K562 (cell line): Measurements from ENCODE around the gene ZNF691. TPM values are rescaled to one million over a fixed set of nuclear protein-coding genes. Genes with fewer than 3 reads are reported as not detected.

Source experiments
- ATF7 ChIP-seq: fragments of 450-650 bp; IDR thresholded peaks from 2 replicates; pipeline ENCODE4 v1.7.1; 2014; ENCODE audit warnings: mild to moderate bottlenecking, moderate library complexity
- BACH1 ChIP-seq: fragments of 200-800 bp; sonication (Bioruptor generic); IDR thresholded peaks from 2 replicates; pipeline ENCODE4 v1.6.1; 2016; ENCODE audit warnings: missing genetic modification characterization, missing compliant biosample characterization
- EP300 ChIP-seq: IDR thresholded peaks from 2 replicates; pipeline ENCODE4 v1.6.1; 2012; ENCODE audit warnings: low read length, improper control_type of control experiment
- ETS2 ChIP-seq: IDR thresholded peaks from 2 replicates; pipeline ENCODE4 v1.6.1; 2016; ENCODE audit warnings: borderline replicate concordance, missing genetic modification characterization, mild to moderate bottlenecking, moderate library complexity, missing compliant biosample characterization; ENCODE audit not compliant: poor library complexity, severe bottlenecking
- GTF2F1 ChIP-seq: IDR thresholded peaks from 2 replicates; pipeline ENCODE4 v1.6.1; 2011; ENCODE audit warnings: low read depth, low read length, improper control_type of control experiment
- IRF1 ChIP-seq: sonication (generic); formaldehyde crosslinking; IDR thresholded peaks from 2 replicates; pipeline ENCODE4 v1.8.0; 2022; ENCODE audit warnings: missing genetic modification reagents, mild to moderate bottlenecking, borderline replicate concordance
- KLF1 ChIP-seq: fragments of 450-650 bp; IDR thresholded peaks from 2 replicates; pipeline ENCODE4 v1.6.1; 2016; ENCODE audit warnings: missing genetic modification characterization, missing compliant biosample characterization
- LARP7 ChIP-seq: fragments of 450-650 bp; IDR thresholded peaks from 2 replicates; pipeline ENCODE4 v1.6.1; 2016
- MBD1 ChIP-seq: fragments of 250-450 bp; sonication (Bioruptor Pico); IDR thresholded peaks from 2 replicates; pipeline ENCODE4 v1.8.0; 2022; ENCODE audit warnings: inconsistent platforms
- NCOR1 ChIP-seq: fragments of 450-650 bp; IDR thresholded peaks from 2 replicates; pipeline ENCODE4 v1.6.1; 2016; ENCODE audit warnings: mild to moderate bottlenecking, moderate library complexity
- NFIX ChIP-seq: fragments of 250-450 bp; sonication (Bioruptor Pico); IDR thresholded peaks from 2 replicates; pipeline ENCODE4 v1.4.0; 2020; ENCODE audit warnings: low read depth, mild to moderate bottlenecking, moderate library complexity
- POLR2AphosphoS2 ChIP-seq: IDR thresholded peaks from 2 replicates; pipeline ENCODE4 v1.6.1; 2012; ENCODE audit warnings: low read length, improper control_type of control experiment
- PPARD ChIP-seq: fragments of 250-450 bp; sonication (Bioruptor Pico); IDR thresholded peaks from 2 replicates; pipeline ENCODE4 v1.8.0; 2022; ENCODE audit warnings: inconsistent platforms, mild to moderate bottlenecking, moderate library complexity
- RFX1 ChIP-seq: fragments of 450-650 bp; IDR thresholded peaks from 2 replicates; pipeline ENCODE4 v1.6.1; 2016; ENCODE audit warnings: mild to moderate bottlenecking, moderate library complexity
- SMAD4 ChIP-seq: fragments of 250-450 bp; sonication (Bioruptor Pico); conservative IDR thresholded peaks from 2 replicates; pipeline ENCODE4 v1.8.0; 2021; ENCODE audit warnings: inconsistent platforms, mild to moderate bottlenecking, moderate library complexity
- SPI1 ChIP-seq: IDR thresholded peaks from 2 replicates; pipeline ENCODE4 v1.6.1; 2011; ENCODE audit warnings: low read depth, low read length, control low read depth, borderline replicate concordance
- TAF7 ChIP-seq: fragments of 450-650 bp; IDR thresholded peaks from 2 replicates; pipeline ENCODE4 v1.6.1; 2016; ENCODE audit warnings: missing genetic modification characterization, missing compliant biosample characterization
- TCF7 ChIP-seq: sonication (generic); IDR thresholded peaks from 2 replicates; pipeline ENCODE4 v1.6.1; 2016; ENCODE audit warnings: antibody characterized with exemption, borderline replicate concordance
- TRIM25 ChIP-seq: fragments of 450-650 bp; IDR thresholded peaks from 2 replicates; pipeline ENCODE4 v1.7.0; 2016; ENCODE audit warnings: borderline replicate concordance
- ZNF12 ChIP-seq: sonication (generic); formaldehyde crosslinking; IDR thresholded peaks from 2 replicates; pipeline ENCODE4 v1.4.0; 2020; ENCODE audit warnings: mild to moderate bottlenecking, missing genetic modification reagents
- ZNF146 ChIP-seq: IDR thresholded peaks from one replicate; pipeline ENCODE4 v1.6.1; 2018; ENCODE audit warnings: missing compliant biosample characterization; ENCODE audit not compliant: unreplicated experiment
- ZNF316 ChIP-seq: fragments of 450-650 bp; IDR thresholded peaks from 2 replicates; pipeline ENCODE4 v1.6.1; 2016
- polyA plus RNA-seq, 8 experiments: library from polyadenylated mRNA; depleted of rRNA in 4 of 8; stranded (reverse) in 5 of 8; unstranded in 3 of 8; fragments of >200 nt; fragmentation: Nextera tagmentation in 2 of 8; fragmentation: Illumina TruSeq in 1 of 8; extraction: Ambion mirVana in 2 of 8; extraction: Trizol in 1 of 8; gene quantifications; 2 replicates each; pipeline versions ENCODE4 v1.2.1 to v1.2.3, GENCODE V29; 2011 to 2014; ENCODE audit warnings: inconsistent platforms in 1 of 8, missing spikeins in 1 of 8
- total RNA-seq, 7 experiments: library from RNA; depleted of rRNA in 6 of 7; stranded (reverse); fragments of >200 nt in 6 of 7; fragmentation: Illumina TruSeq in 2 of 7; extraction: Trizol in 2 of 7; gene quantifications; 2 replicates each; pipeline versions ENCODE4 v1.2.1 to v1.2.3, GENCODE V29; 2011 to 2021; ENCODE audit warnings: low replicate concordance in 1 of 7
- TF ChIP-seq, protein P1 (sequence below): fragments of 250-450 bp; sonication (Bioruptor Pico); IDR thresholded peaks from 2 replicates; pipeline ENCODE4 v1.5.0; 2022; ENCODE audit warnings: mild to moderate bottlenecking

ZNF691 gene
- total and polyA plus RNA-seq, 9 of the 15 experiments (the other 6 are each of a cell fraction or from before 2014, with no cell fraction given) = 10.7 to 30.4 (median 14.8) TPM

DNA sequence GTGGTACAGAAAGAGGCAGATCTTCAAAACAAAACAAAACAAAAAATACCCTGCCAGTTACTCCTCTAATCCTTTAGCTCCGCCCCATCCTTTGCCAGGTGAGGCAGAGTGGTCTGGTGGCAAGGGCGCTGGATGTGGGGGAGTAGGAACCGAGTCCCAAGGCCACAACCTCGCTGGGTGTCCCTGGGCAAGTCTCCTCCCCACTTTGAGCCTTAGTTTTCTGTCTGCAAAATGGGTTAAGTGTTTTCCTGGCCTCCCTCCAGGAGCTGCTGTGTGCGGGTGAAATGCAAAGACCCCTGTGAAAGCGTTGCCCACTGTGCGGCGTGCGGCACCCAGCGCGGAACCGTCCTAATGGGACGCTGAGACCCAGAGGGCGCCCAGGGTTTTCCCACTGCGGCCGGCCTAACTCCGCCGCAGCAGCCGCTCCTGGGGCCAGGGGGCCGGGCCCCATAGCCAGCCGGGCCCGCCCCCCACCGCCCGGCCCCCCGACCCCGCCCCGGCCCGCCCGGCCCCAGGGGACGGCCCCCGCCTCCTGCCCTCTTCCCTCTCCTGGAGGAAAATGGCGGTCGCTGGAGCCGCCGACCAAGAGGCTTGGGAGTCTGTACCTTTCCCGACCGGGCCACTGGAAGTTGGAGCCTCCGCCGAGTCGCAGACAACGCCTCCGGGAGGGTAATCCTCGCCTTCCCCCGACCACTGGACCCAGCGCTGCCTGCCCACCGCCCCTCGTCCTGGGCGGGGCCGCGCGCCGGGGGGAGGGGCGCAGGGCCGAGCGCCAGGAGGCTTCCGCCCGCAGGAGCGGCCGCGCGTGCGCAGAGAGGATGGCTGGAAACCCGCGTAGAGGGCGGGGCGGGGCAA, 29.6 kb upstream of the ZNF691 start, which contains the start of the genes ERMAP and SVBP (continued):
- no peak for TF ChIP-seq MBD1 (CRISPR knock-in tag)
- TF ChIP-seq, protein P1, sequence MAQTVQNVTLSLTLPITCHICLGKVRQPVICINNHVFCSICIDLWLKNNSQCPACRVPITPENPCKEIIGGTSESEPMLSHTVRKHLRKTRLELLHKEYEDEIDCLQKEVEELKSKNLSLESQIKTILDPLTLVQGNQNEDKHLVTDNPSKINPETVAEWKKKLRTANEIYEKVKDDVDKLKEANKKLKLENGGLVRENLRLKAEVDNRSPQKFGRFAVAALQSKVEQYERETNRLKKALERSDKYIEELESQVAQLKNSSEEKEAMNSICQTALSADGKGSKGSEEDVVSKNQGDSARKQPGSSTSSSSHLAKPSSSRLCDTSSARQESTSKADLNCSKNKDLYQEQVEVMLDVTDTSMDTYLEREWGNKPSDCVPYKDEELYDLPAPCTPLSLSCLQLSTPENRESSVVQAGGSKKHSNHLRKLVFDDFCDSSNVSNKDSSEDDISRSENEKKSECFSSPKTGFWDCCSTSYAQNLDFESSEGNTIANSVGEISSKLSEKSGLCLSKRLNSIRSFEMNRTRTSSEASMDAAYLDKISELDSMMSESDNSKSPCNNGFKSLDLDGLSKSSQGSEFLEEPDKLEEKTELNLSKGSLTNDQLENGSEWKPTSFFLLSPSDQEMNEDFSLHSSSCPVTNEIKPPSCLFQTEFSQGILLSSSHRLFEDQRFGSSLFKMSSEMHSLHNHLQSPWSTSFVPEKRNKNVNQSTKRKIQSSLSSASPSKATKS (CRISPR knock-in tag) = no peak
- TF ChIP-seq NCOR1 = peak; percentile 52
- no peak; the same call in 1 of the 2 replicates for TF ChIP-seq POLR2AphosphoS2
- TF ChIP-seq RFX1 = no peak
- no peak for TF ChIP-seq KLF1 (tag)
- TF ChIP-seq PPARD = no peak
- TF ChIP-seq TRIM25 = no peak
- TF ChIP-seq ZNF316 = no peak
- TF ChIP-seq GTF2F1 = 0 out of 2 replicates have a peak, but pooled peaks have one; percentile 21
- no peak for TF ChIP-seq ETS2 (tag)
- TF ChIP-seq LARP7 = no peak
- peak; percentile 14; the same call in 1 of the 2 replicates for TF ChIP-seq EP300
- no peak for TF ChIP-seq ZNF12
- no peak for TF ChIP-seq NFIX
- no peak for TF ChIP-seq ZNF146 (CRISPR knock-in tag)
- no peak for TF ChIP-seq TCF7
- 0 out of 2 replicates have a peak, but pooled peaks have one; percentile 3 for TF ChIP-seq SPI1
- peak; percentile 66; the same call in 1 of the 2 replicates for TF ChIP-seq ATF7
- no peak for TF ChIP-seq BACH1 (tag)
- TF ChIP-seq IRF1 (CRISPR knock-in tag) = no peak
- TF ChIP-seq TAF7 (tag) = peak; percentile 81
- peak; percentile 73; the same call in 1 of the 2 replicates for TF ChIP-seq SMAD4 (CRISPR knock-in tag)
